PFSK-1 (cell line): ENCODE measurements around the gene EPHB3.

ENCODE experiments used
- POLR2AphosphoS5 ChIP-seq: IDR thresholded peaks from 2 replicates; pipeline ENCODE4 v1.6.1; 2012; ENCODE audit warnings: low read depth, mild to moderate bottlenecking, control low read depth, low read length, moderate library complexity
- SIN3A ChIP-seq: IDR thresholded peaks from 2 replicates; pipeline ENCODE4 v1.6.1; 2012; ENCODE audit warnings: mild to moderate bottlenecking, low read length, moderate library complexity, borderline replicate concordance; ENCODE audit not compliant: insufficient read depth
- TF ChIP-seq, protein P1 (sequence below), 2 experiments: IDR thresholded peaks; 2 replicates each; pipeline versions ENCODE4 v1.6.1 to v1.8.0; 2011 to 2012; ENCODE audit warnings: low read depth in 2 of 2, low read length in 2 of 2, control low read depth in 1 of 2, inconsistent platforms in 1 of 2, mild to moderate bottlenecking in 1 of 2, moderate library complexity in 1 of 2; ENCODE audit not compliant: insufficient read depth in 1 of 2

DNA sequence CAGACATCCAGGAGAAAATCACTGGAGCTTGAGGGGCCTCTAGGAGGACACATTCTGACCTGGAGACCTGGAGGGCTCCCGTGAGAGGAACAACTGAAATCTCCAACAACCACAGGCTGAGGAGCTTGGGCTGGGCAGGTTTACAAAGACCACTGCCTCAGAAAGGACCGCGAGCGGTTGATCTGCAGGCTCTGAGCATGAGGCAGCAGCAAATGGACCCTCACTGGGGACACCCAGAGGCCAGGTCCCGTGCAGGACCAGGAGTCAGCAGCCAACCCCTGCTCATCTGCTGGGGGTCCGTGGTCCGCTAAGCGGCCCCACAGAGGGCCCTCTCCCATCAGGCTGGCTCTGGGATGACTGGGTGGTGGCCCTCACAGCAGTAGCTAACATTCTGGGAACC lies 10.5 kb upstream of the EPHB3 start:
- TF ChIP-seq POLR2AphosphoS5 (no peak), SIN3A (no peak)
- TF ChIP-seq, protein P1, sequence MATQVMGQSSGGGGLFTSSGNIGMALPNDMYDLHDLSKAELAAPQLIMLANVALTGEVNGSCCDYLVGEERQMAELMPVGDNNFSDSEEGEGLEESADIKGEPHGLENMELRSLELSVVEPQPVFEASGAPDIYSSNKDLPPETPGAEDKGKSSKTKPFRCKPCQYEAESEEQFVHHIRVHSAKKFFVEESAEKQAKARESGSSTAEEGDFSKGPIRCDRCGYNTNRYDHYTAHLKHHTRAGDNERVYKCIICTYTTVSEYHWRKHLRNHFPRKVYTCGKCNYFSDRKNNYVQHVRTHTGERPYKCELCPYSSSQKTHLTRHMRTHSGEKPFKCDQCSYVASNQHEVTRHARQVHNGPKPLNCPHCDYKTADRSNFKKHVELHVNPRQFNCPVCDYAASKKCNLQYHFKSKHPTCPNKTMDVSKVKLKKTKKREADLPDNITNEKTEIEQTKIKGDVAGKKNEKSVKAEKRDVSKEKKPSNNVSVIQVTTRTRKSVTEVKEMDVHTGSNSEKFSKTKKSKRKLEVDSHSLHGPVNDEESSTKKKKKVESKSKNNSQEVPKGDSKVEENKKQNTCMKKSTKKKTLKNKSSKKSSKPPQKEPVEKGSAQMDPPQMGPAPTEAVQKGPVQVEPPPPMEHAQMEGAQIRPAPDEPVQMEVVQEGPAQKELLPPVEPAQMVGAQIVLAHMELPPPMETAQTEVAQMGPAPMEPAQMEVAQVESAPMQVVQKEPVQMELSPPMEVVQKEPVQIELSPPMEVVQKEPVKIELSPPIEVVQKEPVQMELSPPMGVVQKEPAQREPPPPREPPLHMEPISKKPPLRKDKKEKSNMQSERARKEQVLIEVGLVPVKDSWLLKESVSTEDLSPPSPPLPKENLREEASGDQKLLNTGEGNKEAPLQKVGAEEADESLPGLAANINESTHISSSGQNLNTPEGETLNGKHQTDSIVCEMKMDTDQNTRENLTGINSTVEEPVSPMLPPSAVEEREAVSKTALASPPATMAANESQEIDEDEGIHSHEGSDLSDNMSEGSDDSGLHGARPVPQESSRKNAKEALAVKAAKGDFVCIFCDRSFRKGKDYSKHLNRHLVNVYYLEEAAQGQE (IDR thresholded peaks at IDR 0.05; ENCODE audit: insufficient read depth in 1 of 2, low read depth in 2 of 2, low read length in 2 of 2), result no peak
